Measurements from ENCODE around the gene USP17L28. TPM values are rescaled to one million over a fixed set of nuclear protein-coding genes. Genes with fewer than 3 reads are reported as not detected.
"Not testable (repeated sequence)": the region's sequence is repeated elsewhere in the genome, so short reads cannot be mapped to it uniquely, and the experiment has no call there.

The USP17L28 gene, protein sequence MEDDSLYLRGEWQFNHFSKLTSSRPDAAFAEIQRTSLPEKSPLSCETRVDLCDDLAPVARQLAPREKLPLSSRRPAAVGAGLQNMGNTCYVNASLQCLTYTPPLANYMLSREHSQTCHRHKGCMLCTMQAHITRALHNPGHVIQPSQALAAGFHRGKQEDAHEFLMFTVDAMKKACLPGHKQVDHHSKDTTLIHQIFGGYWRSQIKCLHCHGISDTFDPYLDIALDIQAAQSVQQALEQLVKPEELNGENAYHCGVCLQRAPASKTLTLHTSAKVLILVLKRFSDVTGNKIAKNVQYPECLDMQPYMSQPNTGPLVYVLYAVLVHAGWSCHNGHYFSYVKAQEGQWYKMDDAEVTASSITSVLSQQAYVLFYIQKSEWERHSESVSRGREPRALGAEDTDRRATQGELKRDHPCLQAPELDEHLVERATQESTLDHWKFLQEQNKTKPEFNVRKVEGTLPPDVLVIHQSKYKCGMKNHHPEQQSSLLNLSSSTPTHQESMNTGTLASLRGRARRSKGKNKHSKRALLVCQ
- not detected for total RNA-seq
- long read RNA-seq, result 0 reads

- ATAC-seq; intact Hi-C loops (cut with DNase I); H3K27me3 ChIP-seq; H3K4me1 ChIP-seq; H3K36me3 ChIP-seq; H3K4me3 ChIP-seq; H3K9me3 ChIP-seq; DNase-seq; H3K27ac ChIP-seq: not testable (repeated sequence)
Observed at GRCh38 chr4:9348593-9348992, at the start of gene USP17L28. USP17L28 (plus strand) TSS chr4:9348893; CDS start chr4:9348893, 0 bp downstream.

DNA sequence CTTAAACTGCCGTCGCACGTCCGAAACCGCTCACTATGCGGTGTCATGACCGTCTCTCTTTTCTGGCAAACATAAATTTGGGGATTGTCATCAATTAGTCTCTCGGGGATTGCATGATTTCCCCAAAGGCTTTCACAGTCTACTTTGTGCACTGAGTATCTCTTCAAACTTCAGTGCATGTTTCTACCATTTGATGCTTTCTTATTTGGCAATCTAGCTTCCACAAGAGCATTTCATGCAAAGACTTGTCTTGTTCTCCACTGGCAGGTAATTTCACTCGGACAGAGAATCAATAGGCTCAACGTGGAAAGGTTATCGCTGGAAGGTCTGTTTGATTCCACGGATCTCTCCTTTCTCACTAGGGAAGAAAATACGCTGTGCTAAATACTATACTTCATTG, 24.5 kb upstream of the USP17L28 start:
- DNase-seq; H3K9me3 ChIP-seq; ATAC-seq; H3K4me3 ChIP-seq; H3K27ac ChIP-seq; H3K36me3 ChIP-seq; intact Hi-C loops (cut with DNase I); H3K4me1 ChIP-seq; H3K27me3 ChIP-seq: not testable (repeated sequence)

GRCh38 chr4:9324865-9325264, 23.8 kb upstream of the USP17L28 start, which contains the start of gene USP17L24:
USP17L24 (plus strand) TSS chr4:9325165; CDS start chr4:9325165, 0 bp downstream.
- ATAC-seq; DNase-seq; H3K36me3 ChIP-seq; H3K27ac ChIP-seq; H3K4me1 ChIP-seq; H3K9me3 ChIP-seq; H3K4me3 ChIP-seq; H3K27me3 ChIP-seq; intact Hi-C loops (cut with DNase I): not testable (repeated sequence)

- H3K27me3 ChIP-seq; H3K4me3 ChIP-seq; H3K4me1 ChIP-seq; H3K27ac ChIP-seq; DNase-seq; ATAC-seq; intact Hi-C loops (cut with DNase I); H3K9me3 ChIP-seq; H3K36me3 ChIP-seq: not testable (repeated sequence)
Observed at GRCh38 chr4:9329611-9330010, 19.1 kb upstream of the USP17L28 start, which contains the start of gene USP17L25. USP17L25 (plus strand) TSS chr4:9329911; CDS start chr4:9329911, 0 bp downstream.

- H3K36me3 ChIP-seq; ATAC-seq; H3K4me3 ChIP-seq; H3K4me1 ChIP-seq; DNase-seq; H3K9me3 ChIP-seq; intact Hi-C loops (cut with DNase I); H3K27ac ChIP-seq; H3K27me3 ChIP-seq: not testable (repeated sequence)
Observed at GRCh38 chr4:9334358-9334757, 14.3 kb upstream of the USP17L28 start, which contains the start of gene USP17L26. USP17L26 (plus strand) TSS chr4:9334658; CDS start chr4:9334658, 0 bp downstream.

DNA sequence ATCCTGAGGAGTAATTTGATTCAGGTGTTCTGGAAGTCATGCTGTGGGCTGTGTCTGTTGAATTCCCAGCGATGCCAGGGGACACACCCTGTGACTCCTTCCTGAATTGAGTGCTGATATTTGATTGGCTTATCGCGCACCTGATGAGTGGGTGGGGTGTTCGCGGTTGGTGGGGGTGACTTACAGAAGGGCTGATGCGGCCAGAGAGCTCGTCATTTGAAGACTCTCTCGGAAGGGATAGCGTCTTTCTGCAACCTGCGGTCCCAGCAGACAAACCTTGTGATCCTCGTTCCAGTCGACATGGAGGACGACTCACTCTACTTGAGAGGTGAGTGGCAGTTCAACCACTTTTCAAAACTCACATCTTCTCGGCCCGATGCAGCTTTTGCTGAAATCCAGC, 9.6 kb upstream of the USP17L28 start, which contains the start of gene USP17L5:
USP17L5 (plus strand) TSS at position 301 of the 400 bp plus-strand sequence; CDS start at position 301, 0 bp downstream.
- H3K27me3 ChIP-seq; H3K4me3 ChIP-seq; intact Hi-C loops (cut with DNase I); DNase-seq; H3K27ac ChIP-seq; H3K4me1 ChIP-seq; H3K36me3 ChIP-seq; ATAC-seq; H3K9me3 ChIP-seq: not testable (repeated sequence)

GRCh38 chr4:9343848-9344247, 4.8 kb upstream of the USP17L28 start, which contains the start of gene USP17L27:
USP17L27 (plus strand) TSS chr4:9344148; CDS start chr4:9344148, 0 bp downstream.
- intact Hi-C loops (cut with DNase I); H3K9me3 ChIP-seq; ATAC-seq: not testable (repeated sequence)

GRCh38 chr4:9350866-9351265, 2.2 kb downstream of the USP17L28 start:
- not testable (repeated sequence) for ATAC-seq, H3K27me3 ChIP-seq

More at GRCh38 chr4:9343848-9344247, 4.8 kb upstream of the USP17L28 start, which contains the start of gene USP17L27:
- H3K27ac ChIP-seq, H3K4me3 ChIP-seq, DNase-seq, H3K4me1 ChIP-seq, H3K36me3 ChIP-seq, H3K27me3 ChIP-seq: not testable (repeated sequence)

DNA sequence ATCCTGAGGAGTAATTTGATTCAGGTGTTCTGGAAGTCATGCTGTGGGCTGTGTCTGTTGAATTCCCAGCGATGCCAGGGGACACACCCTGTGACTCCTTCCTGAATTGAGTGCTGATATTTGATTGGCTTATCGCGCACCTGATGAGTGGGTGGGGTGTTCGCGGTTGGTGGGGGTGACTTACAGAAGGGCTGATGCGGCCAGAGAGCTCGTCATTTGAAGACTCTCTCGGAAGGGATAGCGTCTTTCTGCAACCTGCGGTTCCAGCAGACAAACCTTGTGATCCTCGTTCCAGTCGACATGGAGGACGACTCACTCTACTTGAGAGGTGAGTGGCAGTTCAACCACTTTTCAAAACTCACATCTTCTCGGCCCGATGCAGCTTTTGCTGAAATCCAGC, 4.6 kb downstream of the USP17L28 start, which contains the start of gene USP17L29:
USP17L29 (plus strand) TSS at position 301 of the 400 bp plus-strand sequence; CDS start at position 301, 0 bp downstream.
- H3K27ac ChIP-seq; H3K36me3 ChIP-seq; H3K4me1 ChIP-seq; H3K27me3 ChIP-seq; H3K4me3 ChIP-seq; ATAC-seq; H3K9me3 ChIP-seq; intact Hi-C loops (cut with DNase I); DNase-seq: not testable (repeated sequence)

More at GRCh38 chr4:9350866-9351265, 2.2 kb downstream of the USP17L28 start:
- intact Hi-C loops (cut with DNase I); H3K27ac ChIP-seq; H3K9me3 ChIP-seq; DNase-seq; H3K4me1 ChIP-seq; H3K4me3 ChIP-seq; H3K36me3 ChIP-seq: not testable (repeated sequence)

- intact Hi-C loops (cut with DNase I); ATAC-seq; H3K9me3 ChIP-seq; DNase-seq; H3K27ac ChIP-seq; H3K4me3 ChIP-seq; H3K27me3 ChIP-seq; H3K36me3 ChIP-seq; H3K4me1 ChIP-seq: not testable (repeated sequence)
Observed at GRCh38 chr4:9362829-9363228, 14.1 kb downstream of the USP17L28 start, which contains the start of gene USP17L30. USP17L30 (plus strand) TSS chr4:9363129; CDS start chr4:9363129, 0 bp downstream.

DNA sequence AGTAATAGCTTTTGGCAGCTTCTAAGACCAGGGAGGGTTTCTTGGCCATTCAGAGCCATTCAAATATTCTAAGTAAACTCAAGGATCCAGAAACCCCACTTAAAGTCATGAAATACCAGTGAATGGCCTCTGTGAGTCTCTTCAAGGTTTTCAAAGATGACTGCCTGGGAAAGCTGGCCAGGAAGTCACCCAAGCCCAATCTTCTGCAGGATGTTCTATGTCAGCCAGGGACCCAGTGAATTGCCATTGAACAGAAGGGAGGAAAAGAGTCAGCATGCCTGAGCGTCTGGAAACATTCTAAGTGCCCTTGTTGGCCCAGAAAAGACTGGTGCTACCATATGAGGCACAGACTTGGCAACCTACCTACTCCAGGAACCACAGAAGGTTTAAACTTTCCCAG, 31.2 kb downstream of the USP17L28 start:
- H3K4me3 ChIP-seq; intact Hi-C loops (cut with DNase I); H3K27me3 ChIP-seq; H3K36me3 ChIP-seq; DNase-seq; ATAC-seq; H3K4me1 ChIP-seq; H3K9me3 ChIP-seq; H3K27ac ChIP-seq: not testable (repeated sequence)

All from upper lobe of right lung (tissue), 1 donor.